ENCODE results near the gene RGS14.
"Not testable (repeated sequence)": the region's sequence is repeated elsewhere in the genome, so short reads cannot be mapped to it uniquely, and the experiment has no call there.

Gene RGS14

DNA sequence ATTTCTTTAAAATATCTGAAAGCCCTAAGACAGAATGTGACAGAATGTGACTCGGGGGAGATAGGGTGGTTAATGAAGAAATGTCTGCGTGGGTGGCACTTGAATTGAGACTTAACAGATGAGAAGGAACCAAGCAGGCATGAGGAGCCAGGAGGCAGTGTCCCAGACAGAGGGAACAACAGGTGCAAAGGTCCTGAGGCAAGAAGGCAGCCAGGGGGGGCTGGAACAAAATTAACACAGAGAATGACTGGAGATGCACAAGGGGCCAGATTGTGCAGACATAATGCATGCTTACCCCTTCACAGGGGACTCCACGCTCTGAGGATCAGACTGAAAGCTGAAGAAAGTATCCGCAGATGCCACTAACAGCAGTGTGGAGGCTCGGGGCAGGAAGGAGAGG is 8.0 kb upstream of the RGS14 start:
- no peak for DNase-seq (ENCODE audit: low spot score)

DNA sequence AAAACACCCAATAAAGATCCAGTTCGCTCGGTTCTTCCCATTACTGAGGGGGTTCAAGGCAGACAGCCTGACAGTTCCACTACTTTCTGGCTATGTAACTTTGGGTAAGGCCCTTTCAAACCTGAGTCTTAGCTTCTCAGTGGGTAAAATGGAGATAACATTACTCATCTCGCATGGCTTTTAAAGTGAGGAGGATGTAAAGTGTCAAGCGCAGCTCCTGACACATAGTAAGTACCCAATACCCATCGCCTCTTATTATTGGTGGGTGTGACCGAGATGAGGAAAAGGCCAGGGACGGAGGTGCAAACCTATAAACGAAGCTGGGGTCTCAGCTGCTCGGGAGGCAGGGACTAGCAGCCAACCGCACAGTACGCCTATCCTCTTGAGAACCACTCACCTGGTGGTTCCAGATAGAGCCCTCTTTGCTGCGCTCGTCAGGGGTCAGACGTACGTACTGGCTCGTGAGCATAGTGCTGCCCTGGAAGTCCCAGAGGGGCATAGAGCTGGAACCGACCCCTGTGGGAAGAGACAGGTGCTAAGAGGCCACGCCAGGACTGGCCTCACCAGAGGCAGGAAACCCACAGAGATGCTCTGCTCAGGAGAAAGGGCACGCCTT is 6.8 kb upstream of the RGS14 start:
- no peak for DNase-seq (ENCODE audit: low spot score)

DNA sequence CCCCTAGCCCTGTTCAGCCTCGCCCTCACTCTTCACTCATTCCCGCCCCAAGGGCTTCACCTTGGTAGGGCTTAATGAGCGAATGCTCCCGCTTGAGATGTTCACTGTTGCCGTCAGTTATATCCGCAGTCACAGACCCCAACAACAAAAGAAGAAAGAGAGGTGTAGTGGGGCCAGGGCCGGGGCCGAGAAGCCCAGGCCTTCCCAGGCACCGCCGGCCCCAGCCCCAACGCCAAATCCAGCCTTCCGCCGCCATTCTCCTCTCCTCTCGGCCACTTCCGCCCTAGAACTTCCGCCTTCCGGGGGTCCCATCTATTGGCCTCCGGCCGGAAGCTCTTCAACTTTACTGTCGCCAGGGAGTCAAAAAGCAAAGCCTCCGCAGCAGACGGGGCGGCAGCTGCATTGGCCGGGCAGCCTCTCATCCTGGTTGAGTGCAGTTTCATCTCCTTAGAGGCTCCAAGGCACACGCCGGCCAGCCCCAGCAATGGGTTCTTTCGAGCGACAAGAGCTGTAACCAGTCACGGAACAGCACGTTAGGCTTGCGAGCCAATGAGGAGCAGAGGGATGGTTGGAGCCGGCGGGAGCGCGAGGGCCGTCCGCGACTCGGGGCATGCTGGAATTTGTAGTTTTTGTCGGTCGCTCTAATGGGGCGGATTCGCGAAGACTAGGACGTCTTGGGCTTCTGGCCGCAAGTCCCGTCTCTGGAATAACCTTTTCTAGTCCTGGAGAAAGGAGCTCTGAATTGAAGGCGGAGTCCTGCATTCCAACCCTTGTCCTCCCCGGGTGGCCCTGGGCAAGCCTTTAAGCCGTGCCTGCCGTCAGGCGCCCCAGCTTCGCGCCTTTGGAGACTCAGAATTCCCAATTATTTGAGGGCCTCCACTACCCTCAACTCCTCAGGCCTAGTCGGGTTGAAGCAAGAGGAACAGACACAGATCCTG is 6.1 kb upstream of the RGS14 start, which contains the start of gene LMAN2:
TSS of gene LMAN2 (minus strand) at position 277 of the 938 bp plus-strand sequence. CDS start at position 256, 21 bp downstream.
- peak; percentile 97 for DNase-seq (ENCODE audit: low spot score)

DNA sequence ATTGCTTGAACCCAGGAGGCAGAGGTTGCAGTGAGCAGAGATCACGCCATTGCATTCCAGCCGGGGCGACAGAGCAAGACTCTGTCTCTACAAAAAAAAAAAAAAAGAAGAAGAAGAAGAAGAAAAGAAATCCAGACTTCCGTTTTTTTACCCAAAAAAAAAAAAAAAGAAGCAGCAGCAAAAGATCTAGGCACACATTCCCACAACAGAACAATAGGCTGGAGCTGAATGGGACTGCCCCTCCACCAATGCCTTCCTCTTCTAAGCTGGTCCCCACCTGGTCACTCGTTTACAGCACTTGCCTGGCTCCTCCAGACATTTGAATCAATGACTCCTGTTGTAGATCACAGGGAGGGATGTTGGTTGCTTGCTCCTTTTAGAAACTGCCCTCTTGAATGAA is 4.6 kb upstream of the RGS14 start:
- DNase-seq (ENCODE audit: low spot score) = no peak

DNA sequence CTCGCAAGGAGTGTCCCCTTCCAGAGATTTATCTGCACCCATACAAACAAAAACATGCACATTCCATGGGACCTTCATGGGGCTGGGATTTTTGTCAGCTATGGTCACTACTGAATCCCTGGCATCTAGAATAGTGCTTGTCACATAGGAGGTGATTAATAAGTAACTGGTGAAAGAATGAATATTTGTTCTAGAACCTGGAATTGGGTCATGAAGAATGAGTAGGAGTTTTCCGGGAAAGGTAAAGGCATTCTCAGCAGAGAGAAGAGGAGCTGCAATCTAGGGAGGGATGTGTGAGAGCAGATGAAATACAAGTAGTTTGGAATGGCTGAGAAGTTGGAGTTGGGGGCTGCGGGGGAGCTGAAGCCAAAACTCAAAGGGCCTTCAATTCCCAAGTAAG is 3.5 kb upstream of the RGS14 start:
- no peak for DNase-seq (ENCODE audit: low spot score)

DNA sequence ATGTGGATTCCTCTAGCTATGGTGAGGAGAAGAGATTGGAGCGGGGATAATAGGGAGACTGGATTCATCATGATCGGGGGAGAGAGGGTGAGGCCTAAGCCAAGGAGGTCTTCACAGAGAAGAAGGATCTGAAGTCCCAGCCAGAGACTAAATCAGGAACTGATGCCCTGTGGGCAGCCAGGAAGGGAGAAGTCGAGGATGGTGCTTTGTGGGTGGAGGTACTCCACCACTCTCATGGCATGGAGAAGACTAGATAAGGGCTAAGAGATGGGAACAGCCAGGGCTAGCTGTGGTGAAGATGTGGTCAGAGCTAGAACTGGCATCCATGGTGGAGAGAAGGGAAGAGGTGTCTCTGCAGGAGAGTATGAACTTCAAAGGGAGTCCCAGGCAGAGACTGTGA is 3.0 kb upstream of the RGS14 start:
- no peak for DNase-seq (ENCODE audit: low spot score)

DNA sequence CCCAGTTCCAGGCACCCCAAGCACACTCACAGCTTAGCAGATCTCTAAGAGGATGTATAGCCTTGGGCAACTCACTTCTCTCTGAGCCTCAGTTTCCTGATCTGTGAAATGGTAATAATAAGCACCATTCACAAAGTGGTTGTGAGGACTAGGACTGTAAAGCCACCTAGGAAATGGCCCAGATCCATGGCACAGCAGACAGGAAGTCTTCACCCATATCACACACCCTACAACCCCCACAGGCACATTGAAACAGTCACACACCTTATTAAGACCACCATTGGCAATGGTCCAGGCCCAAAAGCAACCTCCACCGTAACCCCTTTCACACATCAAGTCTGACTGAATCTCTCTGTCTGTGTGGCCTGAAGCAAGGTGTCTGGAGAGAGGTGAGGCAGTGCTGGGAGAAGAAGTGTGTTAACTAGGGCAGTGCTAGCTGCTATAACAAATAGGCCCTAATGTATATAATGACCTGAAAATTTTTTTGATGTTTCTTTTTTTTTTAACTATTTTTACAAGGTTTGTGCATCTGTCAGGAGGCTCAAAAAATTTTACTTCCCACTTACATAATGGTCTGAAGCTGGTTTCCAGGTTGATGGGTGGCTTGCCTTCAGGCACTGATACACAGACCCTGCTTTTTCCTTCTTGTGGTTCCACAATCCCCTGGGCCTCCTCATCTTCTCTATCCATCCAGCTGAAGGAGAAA is 2.4 kb upstream of the RGS14 start:
- no peak for DNase-seq (ENCODE audit: low spot score)

DNA sequence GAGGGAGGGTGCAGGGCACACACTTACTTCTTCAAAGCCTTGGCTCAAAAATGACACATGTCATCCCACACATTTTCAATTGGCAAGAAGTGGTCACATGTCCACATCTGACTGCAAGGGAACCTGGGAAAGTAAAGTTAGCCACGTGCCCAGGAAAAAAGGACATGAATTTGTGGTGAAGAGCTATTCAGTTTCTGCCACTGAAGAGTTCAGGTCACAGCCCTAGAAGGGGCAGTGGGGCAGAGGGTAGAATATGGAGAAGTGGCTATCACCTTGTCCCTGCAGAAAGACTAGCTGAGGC is 1.9 kb upstream of the RGS14 start:
- DNase-seq (ENCODE audit: low spot score) = no peak

DNA sequence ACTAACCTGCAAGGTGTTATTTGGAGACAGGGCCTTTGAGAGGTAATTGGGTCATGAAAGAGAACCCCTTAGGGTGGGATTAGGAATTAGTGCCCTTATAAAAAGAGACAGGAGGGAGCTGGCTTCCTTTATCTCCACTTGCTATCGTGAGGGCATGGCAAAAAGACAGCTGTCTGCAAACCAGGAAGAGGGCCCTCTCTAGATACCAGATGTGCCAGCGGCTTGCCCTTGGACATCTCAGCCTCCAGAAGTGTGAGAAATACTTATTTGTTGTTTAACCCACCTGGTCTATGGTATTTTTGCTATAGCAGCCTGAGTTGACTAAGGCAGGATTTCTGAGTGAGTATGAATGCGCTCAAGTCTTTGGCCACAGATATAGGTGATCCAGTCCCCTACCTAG is 978 bp upstream of the RGS14 start:
- DNase-seq (ENCODE audit: low spot score) = no peak

DNA sequence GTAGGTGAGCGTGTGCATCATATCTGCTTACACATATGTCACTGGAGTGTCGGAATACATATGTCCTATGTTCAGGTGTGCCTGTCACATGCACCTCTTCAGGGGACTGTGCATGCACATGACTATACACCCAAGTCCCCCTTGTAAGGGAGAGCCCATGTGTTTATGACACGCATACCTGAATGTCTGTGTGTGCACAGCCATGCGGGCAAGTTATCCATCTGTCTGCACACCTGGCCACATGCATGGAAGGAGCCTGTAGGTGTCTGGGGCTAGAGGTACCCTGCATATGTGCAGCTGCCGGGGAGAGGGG is 622 bp upstream of the RGS14 start:
- DNase-seq (ENCODE audit: low spot score) = no peak

DNA sequence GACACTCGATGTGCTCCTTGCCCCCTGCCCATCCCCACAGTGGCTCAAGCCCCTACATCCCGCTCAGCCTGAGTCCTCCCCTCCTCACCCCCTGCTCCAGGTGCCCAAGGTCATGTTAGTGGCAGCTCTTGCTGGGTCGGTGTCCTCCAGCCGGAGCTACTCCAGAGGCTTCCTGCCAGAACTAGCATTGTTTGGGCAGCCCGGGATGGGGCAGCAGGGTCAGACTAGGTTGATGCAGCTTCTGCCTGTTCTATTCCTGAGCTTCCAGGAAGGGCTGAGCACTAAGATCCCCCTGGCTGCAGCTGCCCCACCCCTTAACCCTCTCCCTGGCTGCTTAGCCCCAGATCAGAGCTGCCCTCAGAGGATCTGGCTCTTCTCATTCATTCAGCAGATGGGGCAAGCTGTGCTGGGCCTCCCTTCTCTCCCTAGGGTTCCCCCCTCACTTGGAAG is 671 bp downstream of the RGS14 start:
- DNase-seq (ENCODE audit: low spot score) = no peak

DNA sequence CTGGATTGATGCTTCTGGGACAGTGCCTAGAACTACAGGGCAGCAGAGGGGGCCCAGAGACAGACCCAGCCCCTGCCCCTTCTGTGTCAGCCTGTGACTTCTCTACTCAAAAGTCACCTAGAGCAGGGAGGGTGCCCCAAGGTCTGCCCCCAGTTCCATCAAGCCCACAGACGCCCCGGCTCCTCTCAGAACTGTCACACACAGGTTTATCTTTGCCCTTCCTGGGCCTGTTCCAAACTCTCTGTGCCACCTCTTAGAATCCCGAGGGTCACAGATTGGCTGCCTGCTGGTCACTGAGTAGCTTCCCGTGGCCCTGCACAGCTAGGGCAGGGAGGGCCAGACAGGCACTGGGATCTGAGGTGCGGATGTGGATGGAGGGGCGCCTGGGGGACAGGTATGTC is 1.7 kb downstream of the RGS14 start:
- no peak for DNase-seq (ENCODE audit: low spot score)

DNA sequence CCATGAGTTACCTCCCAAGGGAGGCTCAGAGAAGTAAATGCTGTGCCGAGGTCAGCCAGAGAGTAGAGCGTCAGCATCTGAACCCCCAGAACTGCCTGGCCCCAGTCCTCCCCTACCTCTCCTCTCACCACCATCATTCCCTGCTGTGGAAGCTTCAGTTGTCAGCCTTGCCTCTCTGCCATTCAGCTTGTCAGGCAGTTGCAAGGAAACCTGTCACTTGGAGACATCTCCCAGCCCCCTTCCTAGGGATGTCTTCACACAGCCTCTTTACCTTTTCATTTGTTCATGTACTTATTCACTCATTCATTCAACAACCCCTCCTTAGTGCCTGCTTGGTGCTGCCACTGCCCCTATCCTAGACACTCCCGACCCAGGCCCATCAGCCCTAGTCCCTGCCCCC is 2.1 kb downstream of the RGS14 start:
- DNase-seq (ENCODE audit: low spot score) = no peak

DNA sequence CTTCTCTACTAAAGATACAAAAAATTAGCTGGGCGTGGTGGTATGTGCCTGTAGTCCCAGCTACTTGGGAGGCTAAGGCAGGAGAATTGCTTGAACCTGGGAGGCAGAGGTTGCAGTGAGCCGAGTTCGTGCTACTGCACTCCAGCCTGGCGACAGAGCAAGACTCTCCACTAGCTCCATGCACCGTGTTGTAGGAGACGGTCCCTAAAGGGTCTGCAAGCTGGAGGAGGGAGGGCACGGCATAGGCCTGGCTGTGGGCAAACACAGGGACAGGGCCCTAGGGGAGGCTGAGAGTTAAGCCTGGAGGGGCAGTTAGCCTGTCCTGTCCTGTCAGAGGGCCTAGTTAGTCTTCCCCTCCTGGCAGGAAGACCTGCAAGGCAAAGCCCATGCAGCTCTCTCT is 3.0 kb downstream of the RGS14 start:
- DNase-seq (ENCODE audit: low spot score) = not testable (repeated sequence)

DNA sequence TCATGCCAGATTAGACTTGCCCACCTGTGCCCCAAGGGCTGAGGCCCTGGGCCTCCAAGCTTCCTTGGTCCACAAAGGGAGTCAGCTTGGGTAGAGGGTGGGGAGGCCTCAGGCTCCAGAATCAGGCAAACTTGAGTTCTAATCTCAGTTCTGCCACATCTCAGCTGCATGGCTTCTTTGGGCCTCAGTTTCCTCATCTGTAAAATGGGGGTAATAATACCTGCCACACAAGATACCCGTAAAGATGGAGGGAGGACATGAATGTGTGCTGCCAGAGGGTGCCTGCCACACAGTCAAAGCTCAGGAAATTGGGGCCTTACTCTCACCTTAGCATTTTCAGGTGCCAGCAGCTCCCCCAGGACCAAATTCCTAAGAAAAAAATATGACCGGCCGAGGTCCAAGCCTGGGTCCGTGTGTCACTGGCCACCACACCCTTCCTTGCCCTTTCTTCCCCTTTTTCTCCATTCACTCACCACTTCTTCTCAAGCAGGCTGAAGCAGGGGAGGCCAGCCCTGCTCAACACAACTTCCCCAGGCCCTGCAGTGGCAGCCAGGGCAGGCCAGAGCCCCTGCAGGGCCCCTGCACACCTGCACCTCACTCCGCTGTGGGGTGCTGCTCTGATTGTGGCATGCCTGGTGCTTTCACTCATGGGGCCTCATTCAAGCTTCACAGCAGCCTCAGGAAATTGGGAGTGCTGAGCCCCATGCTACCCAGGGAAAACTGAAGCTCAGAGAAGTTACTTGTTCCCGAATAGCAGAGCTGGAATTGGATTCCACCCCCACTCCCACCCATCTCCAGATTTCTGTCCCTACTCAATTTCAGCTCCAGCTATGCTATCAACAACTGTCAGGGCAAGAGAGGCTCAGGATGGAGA is 3.9 kb downstream of the RGS14 start:
- no peak for DNase-seq (ENCODE audit: low spot score)

DNA sequence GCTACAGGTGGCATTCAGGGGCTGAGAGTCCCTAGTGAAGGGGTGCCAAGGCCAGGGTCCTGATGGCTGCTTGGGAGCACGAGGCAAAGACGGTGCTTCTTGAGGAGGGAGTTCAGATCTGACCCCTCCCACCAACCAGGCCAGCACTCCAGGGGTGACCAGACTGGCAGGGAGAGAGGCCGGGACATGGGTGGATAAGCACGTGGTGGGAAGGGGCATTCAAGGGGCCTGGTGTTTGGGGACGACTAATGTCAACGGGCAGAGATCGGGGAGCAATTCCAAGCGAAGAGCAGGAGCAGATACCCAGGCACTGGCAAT is 4.5 kb downstream of the RGS14 start:
- DNase-seq (ENCODE audit: low spot score) = no peak

DNA sequence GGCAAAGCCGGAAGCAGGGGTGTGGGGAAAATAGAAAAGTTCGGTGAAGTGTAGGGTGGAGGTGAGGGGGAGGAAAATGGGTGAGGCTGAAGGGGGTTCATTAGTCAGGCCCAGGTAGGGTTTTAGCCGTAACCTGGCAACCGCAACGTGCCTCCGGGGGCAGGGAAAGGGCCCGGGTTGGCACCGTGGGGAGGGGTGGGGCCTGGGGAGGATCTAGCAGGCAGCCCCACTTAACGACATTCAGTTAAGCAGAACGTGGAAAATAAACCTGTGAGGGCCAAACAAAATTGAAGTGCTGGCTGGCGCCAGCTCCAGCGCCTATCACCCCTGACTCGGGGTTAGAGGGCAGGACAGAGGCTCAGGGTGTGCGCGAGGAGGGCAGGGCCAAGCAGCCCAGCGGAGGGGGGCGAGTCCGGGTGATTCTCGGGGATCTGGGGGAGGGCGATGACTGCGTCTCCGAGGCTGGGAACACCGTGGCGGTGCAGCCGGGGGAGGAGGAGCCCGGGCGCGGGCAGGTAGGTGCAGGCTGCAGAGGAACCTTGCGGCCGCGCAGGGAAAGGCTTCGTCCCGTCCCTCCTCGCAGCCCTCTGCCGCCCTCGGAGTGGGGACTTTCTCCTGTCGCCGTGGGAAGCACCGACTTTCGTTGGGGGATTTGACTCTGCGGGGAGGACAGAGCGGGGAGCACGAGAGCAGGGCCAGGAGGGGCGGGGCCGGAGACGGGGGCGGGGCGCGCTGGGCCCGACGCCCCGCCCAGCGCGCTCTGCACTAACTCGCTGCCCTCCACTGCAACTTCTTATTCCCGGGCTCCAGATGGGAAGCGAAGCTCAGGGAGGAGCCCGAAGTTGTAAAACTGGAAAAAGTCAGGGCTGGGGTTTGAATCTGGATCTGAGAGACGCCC is 5.1 kb downstream of the RGS14 start:
- peak; percentile 87 for DNase-seq (ENCODE audit: low spot score)

DNA sequence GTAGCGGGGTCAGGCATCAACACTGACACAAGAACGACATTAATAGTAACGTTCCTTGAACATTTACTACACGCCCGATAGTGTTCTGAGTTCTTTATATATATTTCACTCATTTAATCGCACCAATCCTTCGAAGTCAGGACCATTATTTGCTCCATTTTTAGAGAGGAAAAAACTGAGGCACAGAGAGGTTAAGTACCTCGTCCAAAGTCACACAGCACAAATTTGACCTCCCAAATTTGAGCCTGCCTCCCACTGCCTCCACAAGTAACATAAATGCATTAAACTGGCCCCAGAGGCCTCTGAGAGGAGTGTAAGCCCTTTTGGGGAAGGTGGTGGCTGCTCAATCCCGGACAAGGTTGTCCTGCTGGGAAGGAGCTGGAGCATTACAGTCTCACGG is 5.8 kb downstream of the RGS14 start:
- DNase-seq (ENCODE audit: low spot score) = no peak

DNA sequence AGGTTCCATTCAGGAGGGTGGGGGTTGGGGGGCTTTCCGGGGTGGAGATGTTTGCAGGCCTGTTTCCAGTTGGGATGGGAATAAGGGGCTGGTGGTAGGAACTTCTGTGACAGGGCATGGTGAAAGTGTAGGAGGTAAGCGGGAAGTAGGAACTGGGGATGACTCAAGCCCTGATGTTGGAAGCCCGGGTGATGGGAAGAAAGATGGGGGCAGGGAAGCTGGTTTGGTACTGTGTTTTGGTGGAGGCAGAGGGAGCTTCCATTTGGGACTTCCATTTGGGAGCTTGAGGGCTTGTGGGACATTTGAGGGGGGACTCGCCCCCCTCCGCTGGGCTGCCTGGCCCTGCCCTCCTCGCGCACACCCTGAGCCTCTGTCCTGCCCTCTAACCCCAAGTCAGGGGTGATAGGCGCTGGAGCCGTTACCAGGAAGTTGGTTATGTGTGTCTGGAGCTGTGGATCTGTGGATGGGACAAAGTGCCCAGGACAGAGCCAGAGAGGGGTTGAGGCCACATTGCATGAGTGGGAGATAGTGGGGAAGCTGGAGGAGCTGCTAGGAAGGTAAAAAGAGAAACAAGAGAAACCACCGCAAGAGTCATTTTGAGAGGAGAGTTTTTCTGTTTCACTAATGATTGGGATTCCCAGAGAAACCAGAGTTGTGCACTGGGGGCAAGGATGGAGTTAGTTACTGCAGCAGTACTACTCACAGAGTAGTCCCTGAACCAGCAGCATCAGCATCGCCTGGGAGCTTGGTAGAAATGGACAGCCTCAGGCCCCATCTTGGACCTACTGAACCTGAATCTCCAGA is 6.6 kb downstream of the RGS14 start:
- DNase-seq (ENCODE audit: low spot score) = no peak

DNA sequence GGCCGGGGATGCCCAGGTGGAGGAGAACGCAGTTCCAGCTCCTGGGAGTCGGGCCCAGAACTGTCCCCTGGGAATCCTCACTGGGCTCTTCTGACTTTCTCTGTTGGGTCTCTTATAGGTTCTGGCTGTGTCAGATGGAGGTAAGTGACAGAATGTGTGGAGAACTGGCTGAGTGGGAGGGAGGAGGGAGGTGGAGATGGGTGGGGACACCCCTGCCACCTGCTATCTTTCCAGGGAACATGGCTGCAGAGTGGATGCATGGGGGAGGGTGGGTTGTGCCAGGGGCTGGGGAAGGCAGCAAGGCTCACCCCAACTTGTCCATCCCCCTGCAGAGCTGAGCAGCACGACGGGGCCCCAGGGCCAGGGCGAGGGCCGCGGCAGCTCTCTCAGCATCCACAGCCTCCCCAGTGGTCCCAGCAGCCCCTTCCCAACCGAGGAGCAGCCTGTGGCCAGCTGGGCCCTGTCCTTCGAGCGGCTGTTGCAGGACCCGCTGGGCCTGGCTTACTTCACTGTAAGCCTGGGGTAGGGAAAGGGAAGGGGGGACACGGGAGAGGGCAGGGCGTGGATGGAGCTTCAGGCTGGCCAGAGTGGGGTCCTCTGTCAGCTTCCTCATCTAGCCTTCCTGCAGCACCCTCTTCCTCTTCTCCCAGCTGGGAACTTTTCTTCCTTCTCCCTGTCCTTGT is 8.3 kb downstream of the RGS14 start:
- no peak for DNase-seq (ENCODE audit: low spot score)

Data from AG20443 (cell line).